Measurements from ENCODE around the gene NOTUM. TPM values are rescaled to one million over a fixed set of nuclear protein-coding genes. Genes with fewer than 3 reads are reported as not detected.

NOTUM gene
- total and polyA plus RNA-seq, 9 of the 15 experiments (the other 6 are each of a cell fraction or from before 2014, with no cell fraction given), result 0.03 to 14.0 (median 4.1) TPM

GRCh38 chr17:81903896-81904599, 56.9 kb downstream of the NOTUM start:
- POLR2A ChIA-PET, result interaction anchor here (0.7 to 1.7 kb wide), 3 partner anchors 13 to 180 kb away, joined by 3 to 10 read pairs (median 6); no protein-coding TSS in a partner anchor
- DNase-seq (ENCODE audit: extremely low read depth in 1 of 4, low spot score in 3 of 4) (no peak), ATAC-seq (no peak), FAIRE-seq (no peak)
- H2AFZ ChIP-seq (ENCODE audit: low read depth, low read length), result no peak overlapping the region
- peaks cover 10 to 93% of the 10 kb centered on the region in 2 experiments for H3K4me1 ChIP-seq (replicated peaks in 1 of 2; ENCODE audit: control insufficient read depth in 2 of 2, insufficient read depth in 2 of 2, low read length in 2 of 2)
- peaks cover 1% of the 10 kb centered on the region; the same call in 2 of the 3 replicates for H3K79me2 ChIP-seq (ENCODE audit: control insufficient read depth, insufficient read depth, low read length)
- no peaks in the 10 kb centered on the region for H3K27me3 ChIP-seq (ENCODE audit: control insufficient read depth in 2 of 2, insufficient read depth in 2 of 2, low read length in 2 of 2)
- CTCF ChIA-PET (ENCODE audit: low intra/inter-chr PET ratio), result no interaction called here
- H3K4me3 ChIP-seq, result no peak overlapping the region
- no peak overlapping the region for H3K4me2 ChIP-seq (ENCODE audit: insufficient read depth, low read length)
- intact Hi-C loops (cut with micrococcal nuclease), result no loop called here
- H3K9me3 ChIP-seq (replicated peaks; ENCODE audit: control insufficient read depth, insufficient read depth, low read depth, low read length), result no peaks in the 10 kb centered on the region
- no peaks in the 10 kb centered on the region for H3K9me1 ChIP-seq (ENCODE audit: control insufficient read depth, insufficient read depth, low read length)
- in situ Hi-C loops (cut with MboI), result no loop called here
- BruUV-seq (replicated peaks), result no TSS peak
- TF ChIP-seq POLR2G (IDR thresholded peaks at IDR 0.05; ENCODE audit: low read depth, low read length) (peak; percentile 41; the same call in 1 of the 2 replicates), OTX1 (CRISPR knock-in tag; IDR thresholded peaks at IDR 0.05) (no peak)
- peaks cover 2% of the 10 kb centered on the region; the same call in 1 of the 2 replicates for H4K20me1 ChIP-seq (replicated peaks; ENCODE audit: control insufficient read depth, insufficient read depth, low read length)
- peaks cover 74% of the 10 kb centered on the region; the same call in 2 of the 3 replicates for H3K36me3 ChIP-seq (ENCODE audit: control insufficient read depth, insufficient read depth, low read length)
- H3K27ac ChIP-seq (ENCODE audit: extremely low read depth, low read depth, low read length), result no peak overlapping the region
- H3K9ac ChIP-seq (ENCODE audit: insufficient read depth in 1 of 2, low read depth in 2 of 2, low read length in 2 of 2), result peak overlapping the region in 1 of 2 experiments; percentile 4; a peak in 1 of 4 replicates
- 88% methylated on average over 14 of the region's 24 CpGs for WGBS (ENCODE audit: insufficient coverage, low coverage, missing lambda C conversion rate)

GRCh38 chr17:81903415-81903831, 57.6 kb downstream of the NOTUM start:
- Histone ChIP-seq H3K79me2 (ENCODE audit: control insufficient read depth, insufficient read depth, low read length) (no peaks in the 10 kb centered on the region), H2AFZ (ENCODE audit: low read depth, low read length) (no peak overlapping the region), H4K20me1 (replicated peaks; ENCODE audit: control insufficient read depth, insufficient read depth, low read length) (peaks cover 5% of the 10 kb centered on the region; the same call in 1 of the 2 replicates), H3K27me3 (ENCODE audit: control insufficient read depth in 2 of 2, insufficient read depth in 2 of 2, low read length in 2 of 2) (no peaks in the 10 kb centered on the region), H3K27ac (ENCODE audit: extremely low read depth, low read depth, low read length) (no peak overlapping the region), H3K4me1 (replicated peaks in 1 of 2; ENCODE audit: control insufficient read depth in 2 of 2, insufficient read depth in 2 of 2, low read length in 2 of 2) (peaks cover 10 to 92% of the 10 kb centered on the region in 2 experiments), H3K4me2 (ENCODE audit: insufficient read depth, low read length) (no peak overlapping the region), H3K9me1 (ENCODE audit: control insufficient read depth, insufficient read depth, low read length) (no peaks in the 10 kb centered on the region), H3K9me3 (replicated peaks; ENCODE audit: control insufficient read depth, insufficient read depth, low read depth, low read length) (no peaks in the 10 kb centered on the region), H3K4me3 (no peak overlapping the region), H3K36me3 (ENCODE audit: control insufficient read depth, insufficient read depth, low read length) (peaks cover 74% of the 10 kb centered on the region; the same call in 2 of the 3 replicates), H3K9ac (ENCODE audit: insufficient read depth in 1 of 2, low read depth in 2 of 2, low read length in 2 of 2) (peak overlapping the region in 1 of 2 experiments; percentile 68; a peak in 2 of 4 replicates)
- no TSS peak for BruUV-seq (replicated peaks)
- DNase-seq (ENCODE audit: extremely low read depth in 1 of 4, low spot score in 3 of 4), result no peak
- no peak for TF ChIP-seq HSF4 (CRISPR knock-in tag; IDR thresholded peaks at IDR 0.05; ENCODE audit: borderline replicate concordance)
- TF ChIP-seq MTA3 (IDR thresholded peaks at IDR 0.05; ENCODE audit: borderline replicate concordance), result 0 out of 2 replicates have a peak, but pooled peaks have one; percentile 24
- 0 out of 2 replicates have a peak, but pooled peaks have one; percentile 74 for TF ChIP-seq POLR2AphosphoS2 (IDR thresholded peaks at IDR 0.05; ENCODE audit: low read length)
- peak; percentile 45 for TF ChIP-seq RBFOX2 (IDR thresholded peaks at IDR 0.05; ENCODE audit: low read depth, low read length)
- TF ChIP-seq POLR2A (conservative IDR thresholded peaks at IDR 0.05), result 0 out of 2 replicates have a peak, but pooled peaks have one; percentile 10
- in situ Hi-C loops (cut with MboI), result no loop called here
- peak; percentile 4; the same call in 2 of the 3 replicates for ATAC-seq
- FAIRE-seq, result no peak
- CTCF ChIA-PET (ENCODE audit: low intra/inter-chr PET ratio), result no interaction called here
- intact Hi-C loops (cut with micrococcal nuclease), result no loop called here
- WGBS (ENCODE audit: insufficient coverage, low coverage, missing lambda C conversion rate), result 80% methylated on average over 6 of the region's 10 CpGs
- POLR2A ChIA-PET, result interaction anchor here (0.6 to 1.7 kb wide), 3 partner anchors 14 to 31 kb away, joined by 4 to 10 read pairs (median 6); no protein-coding TSS in a partner anchor
